Smooth muscle cell (in vitro differentiated cells): Measurements from ENCODE around the gene ING5. TPM values are rescaled to one million over a fixed set of nuclear protein-coding genes. Genes with fewer than 3 reads are reported as not detected.

Experiments
- DNase-seq: peaks from one replicate; lab custom pipeline; 2025; ENCODE audit not compliant: unreplicated experiment; lab: John Stamatoyannopoulos, UW
- H2AFZ ChIP-seq: fragments of 200-600 bp; sonication (generic); 2 replicates; pipeline ENCODE4 v1.6.0; 2016; ENCODE audit warnings: antibody characterized with exemption, low read depth, mild to moderate bottlenecking
- H3F3A ChIP-seq: fragments of 200-600 bp; sonication (generic); 2 replicates; pipeline ENCODE4 v1.6.0; 2017; ENCODE audit warnings: antibody characterized with exemption, low read depth
- H3K27ac ChIP-seq: fragments of 200-600 bp; sonication (generic); 2 replicates; pipeline ENCODE4 v1.5.1; 2016; ENCODE audit warnings: low read depth, mild to moderate bottlenecking
- H3K27me3 ChIP-seq: fragments of 200-600 bp; sonication (generic); 2 replicates; pipeline ENCODE4 v1.6.1; 2016; ENCODE audit warnings: low read depth, mild to moderate bottlenecking
- H3K36me3 ChIP-seq: fragments of 200-600 bp; sonication (generic); 2 replicates; pipeline ENCODE4 v1.5.1; 2016; ENCODE audit warnings: low read depth
- H3K4me1 ChIP-seq: fragments of 200-600 bp; sonication (generic); 2 replicates; pipeline ENCODE4 v1.5.1; 2016; ENCODE audit warnings: low read depth
- H3K4me2 ChIP-seq: fragments of 200-600 bp; sonication (generic); 2 replicates; pipeline ENCODE4 v1.6.0; 2016; ENCODE audit warnings: mild to moderate bottlenecking
- H3K4me3 ChIP-seq: fragments of 200-600 bp; sonication (generic); 2 replicates; pipeline ENCODE4 v1.5.1; 2016; ENCODE audit warnings: mild to moderate bottlenecking
- H3K79me2 ChIP-seq: fragments of 200-600 bp; sonication (generic); 2 replicates; pipeline ENCODE4 v1.6.0; 2016; ENCODE audit warnings: low read depth, mild to moderate bottlenecking
- H3K9ac ChIP-seq: fragments of 200-600 bp; sonication (generic); 2 replicates; pipeline ENCODE4 v1.6.0; 2016; ENCODE audit warnings: low read depth
- H3K9me3 ChIP-seq: fragments of 200-600 bp; sonication (generic); replicated peaks from 2 replicates; pipeline ENCODE4 v1.5.1; 2016; ENCODE audit warnings: low read depth
- H4K20me1 ChIP-seq: fragments of 200-600 bp; sonication (generic); 2 replicates; pipeline ENCODE4 v1.6.0; 2016; ENCODE audit warnings: low read depth
- CTCF ChIP-seq: fragments of 200-600 bp; sonication (generic); IDR thresholded peaks from 2 replicates; pipeline ENCODE4 v1.5.1; 2017; ENCODE audit warnings: borderline replicate concordance, mild to moderate bottlenecking, antibody characterized with exemption; ENCODE audit not compliant: insufficient read depth, poor library complexity, severe bottlenecking
- WGBS: methylation state at CpG from one replicate; pipeline ENCODE4 v1.1.7; 2016; ENCODE audit warnings: low lambda C conversion rate; 5-methylcytosine and 5-hydroxymethylcytosine counted together
- polyA plus RNA-seq: library from polyadenylated mRNA; unstranded; fragments of >200 nt; fragmentation: Nextera tagmentation; extraction: Ambion mirVana; gene quantifications from 2 replicates; pipeline ENCODE4 v1.2.1, GENCODE V29; 2016
- total RNA-seq: library from RNA; depleted of rRNA; stranded (reverse); fragments of >200 nt; gene quantifications from 2 replicates; pipeline ENCODE4 v1.2.3, GENCODE V29; 2014

The ING5 gene
- total and polyA plus RNA-seq, 2 experiments from 2014 or later: 6.7 to 10.6 TPM

- no peak for TF ChIP-seq CTCF
- no peaks in the 10 kb centered on the region for H3F3A ChIP-seq
- no peaks in the 10 kb centered on the region for H4K20me1 ChIP-seq
- H3K4me1 ChIP-seq: no peaks in the 10 kb centered on the region
- H3K27ac ChIP-seq: no peak overlapping the region
- H3K79me2 ChIP-seq: no peaks in the 10 kb centered on the region
- H3K27me3 ChIP-seq: no peaks in the 10 kb centered on the region
- H3K4me2 ChIP-seq: no peak overlapping the region
- WGBS: 98% methylated on average over 58 of the region's 76 CpGs
- no peaks in the 10 kb centered on the region for H3K9me3 ChIP-seq
- H2AFZ ChIP-seq: no peak overlapping the region
- H3K9ac ChIP-seq: no peak overlapping the region
- no peaks in the 10 kb centered on the region for H3K36me3 ChIP-seq
- DNase-seq: no peak
- H3K4me3 ChIP-seq: no peak overlapping the region
Measured at GRCh38 chr2:241724975-241725870, 23.4 kb downstream of the ING5 start.

GRCh38 chr2:241726459-241726858 is 24.6 kb downstream of the ING5 start:
- H3K79me2 ChIP-seq: no peaks in the 10 kb centered on the region
- WGBS: 96% methylated on average over 16 of the region's 16 CpGs
- no peak overlapping the region for H3K4me2 ChIP-seq
- H2AFZ ChIP-seq: no peak overlapping the region
- no peaks in the 10 kb centered on the region for H3K27me3 ChIP-seq
- no peaks in the 10 kb centered on the region for H4K20me1 ChIP-seq
- H3K9me3 ChIP-seq: no peaks in the 10 kb centered on the region
- no peak for TF ChIP-seq CTCF
- peak overlapping the region; percentile 38 for H3K27ac ChIP-seq
- no peaks in the 10 kb centered on the region for H3K4me1 ChIP-seq
- H3K4me3 ChIP-seq: no peak overlapping the region
- no peaks in the 10 kb centered on the region for H3K36me3 ChIP-seq
- H3K9ac ChIP-seq: no peak overlapping the region
- no peak for DNase-seq
- H3F3A ChIP-seq: no peaks in the 10 kb centered on the region

DNA sequence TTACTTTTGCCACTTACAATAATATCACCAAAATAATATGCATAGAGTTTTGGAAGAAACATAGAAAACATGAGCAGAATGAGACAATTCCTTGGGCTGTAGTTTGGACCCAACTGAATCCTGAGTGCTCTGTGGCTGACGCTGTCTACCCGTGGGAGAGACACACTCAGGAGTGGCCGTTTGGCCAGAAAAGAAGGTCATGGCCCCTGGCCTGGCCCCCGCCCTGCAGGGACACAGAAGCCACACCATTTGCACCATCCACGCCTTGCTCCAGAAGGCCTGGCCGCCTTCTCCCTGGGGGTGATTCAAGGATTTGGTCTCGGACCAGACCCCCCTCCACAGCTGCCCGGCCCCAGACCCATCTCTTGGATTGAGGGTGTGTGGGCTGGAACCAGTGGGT is 26.2 kb downstream of the ING5 start:
- H3K9ac ChIP-seq: no peak overlapping the region
- TF ChIP-seq CTCF: no peak
- H3K9me3 ChIP-seq: no peaks in the 10 kb centered on the region
- H2AFZ ChIP-seq: no peak overlapping the region
- no peaks in the 10 kb centered on the region for H3K79me2 ChIP-seq
- DNase-seq: no peak
- no peak overlapping the region for H3K27ac ChIP-seq
- no peak overlapping the region for H3K4me3 ChIP-seq
- no peaks in the 10 kb centered on the region for H3F3A ChIP-seq
- H3K36me3 ChIP-seq: no peaks in the 10 kb centered on the region
- no peak overlapping the region for H3K4me2 ChIP-seq
- H4K20me1 ChIP-seq: no peaks in the 10 kb centered on the region
- 96% methylated on average over 8 of the region's 8 CpGs for WGBS
- no peaks in the 10 kb centered on the region for H3K27me3 ChIP-seq
- no peaks in the 10 kb centered on the region for H3K4me1 ChIP-seq

DNA sequence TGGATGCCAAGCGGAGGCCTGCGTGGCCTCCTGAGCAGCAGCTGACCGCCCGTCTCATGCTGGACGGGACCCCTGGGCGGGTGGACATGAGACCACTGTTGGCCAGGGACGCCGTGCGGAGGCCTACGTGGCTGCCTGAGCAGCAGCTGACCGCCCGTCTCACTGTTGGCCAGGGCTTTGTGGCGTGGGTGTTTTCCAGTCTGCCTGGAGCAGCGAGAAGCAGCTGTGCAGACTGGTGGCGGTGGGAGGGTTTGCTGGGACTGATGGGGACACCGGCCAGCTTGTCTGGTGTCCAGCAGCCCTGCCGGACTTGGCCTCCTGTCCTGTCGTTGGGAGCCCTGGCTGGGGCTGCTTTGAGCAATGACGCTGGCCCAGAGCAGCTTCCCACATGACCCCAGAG is 26.8 kb downstream of the ING5 start:
- Histone ChIP-seq H3K27ac (no peak overlapping the region), H3K4me1 (no peaks in the 10 kb centered on the region), H3K9ac (no peak overlapping the region), H3K27me3 (no peaks in the 10 kb centered on the region), H3K36me3 (no peaks in the 10 kb centered on the region), H3K9me3 (no peaks in the 10 kb centered on the region), H3K79me2 (no peaks in the 10 kb centered on the region), H4K20me1 (no peaks in the 10 kb centered on the region), H3K4me2 (no peak overlapping the region), H3F3A (no peaks in the 10 kb centered on the region), H2AFZ (no peak overlapping the region), H3K4me3 (no peak overlapping the region)
- no peak for TF ChIP-seq CTCF
- no peak for DNase-seq
- WGBS: 97% methylated on average over 19 of the region's 19 CpGs
